Kidney capillary endothelial cell (primary cell): ENCODE measurements around the gene TNPO3.
"Not testable (repeated sequence)": the region's sequence is repeated elsewhere in the genome, so short reads cannot be mapped to it uniquely, and the experiment has no call there.

Experiments used
- DNase-seq: peaks from one replicate; pipeline ENCODE4 v3.0.0-alpha.2; 2018; ENCODE audit warnings: low spot score

TNPO3 gene

DNA sequence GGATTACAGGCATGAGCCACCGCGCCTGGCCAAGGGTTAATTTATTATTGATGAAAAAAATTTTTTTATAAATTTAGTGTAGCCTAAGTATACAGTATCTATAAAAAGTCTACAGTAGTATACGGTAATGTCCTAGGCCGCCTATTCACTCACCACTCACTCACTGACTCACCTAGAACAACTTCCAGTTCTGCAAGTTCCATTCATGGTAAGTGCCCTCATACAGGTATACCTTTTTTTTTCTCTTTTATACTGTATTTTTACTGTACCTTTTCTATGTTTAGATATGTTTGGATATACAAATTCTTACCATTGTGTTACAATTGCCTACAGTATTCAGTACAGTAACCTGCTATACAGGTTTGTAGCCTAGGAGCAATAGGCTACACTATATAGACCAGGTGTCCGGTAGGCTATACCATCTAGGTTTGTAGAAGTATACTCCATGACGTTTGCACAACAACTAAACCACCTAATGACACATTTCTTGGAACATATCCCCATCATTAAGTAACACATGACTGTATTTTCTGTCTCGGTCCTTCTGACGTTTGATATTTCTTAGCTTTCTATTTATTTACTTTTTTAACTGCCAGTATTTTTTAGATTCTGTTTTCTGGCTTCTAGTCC is 93.8 kb downstream of the TNPO3 start:
- no peak for DNase-seq

DNA sequence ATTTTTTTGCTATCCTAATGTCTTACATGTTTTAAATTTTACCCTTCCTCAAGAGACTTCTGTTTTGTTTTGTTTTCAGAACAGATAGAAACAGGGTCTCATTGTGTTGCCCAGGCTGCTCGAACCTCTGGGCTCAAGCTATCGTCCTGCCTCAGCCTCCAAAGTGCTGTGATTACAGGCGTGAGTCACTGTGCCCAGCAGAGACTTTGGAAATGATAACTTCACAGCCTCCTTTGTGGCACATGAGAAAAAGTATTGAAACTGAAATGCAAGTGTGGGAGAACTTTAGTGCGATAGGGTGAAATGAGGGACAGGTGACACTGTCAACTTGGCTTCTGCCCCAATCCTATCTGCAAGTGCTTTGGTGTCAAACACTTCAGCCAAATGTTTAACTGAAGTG is 95.6 kb downstream of the TNPO3 start:
- DNase-seq = no peak

DNA sequence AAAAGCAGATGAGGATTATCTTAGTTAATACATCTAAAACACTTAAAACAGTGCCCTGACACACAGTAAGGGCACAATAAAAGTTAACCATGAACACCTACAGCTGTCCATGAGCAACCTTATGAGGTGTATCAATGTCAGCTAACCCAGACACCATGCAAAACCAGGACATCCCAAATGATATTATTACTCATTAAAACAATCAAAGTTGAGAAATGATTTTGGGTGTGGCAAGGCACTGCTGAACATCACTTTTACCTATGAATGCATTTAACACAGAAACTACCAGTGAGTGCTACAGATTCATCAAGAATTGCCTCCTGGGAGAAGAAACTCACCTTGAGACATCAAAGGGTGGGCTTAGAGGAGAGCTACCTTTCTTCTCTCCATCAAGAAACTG is 98.9 kb downstream of the TNPO3 start:
- DNase-seq = no peak

DNA sequence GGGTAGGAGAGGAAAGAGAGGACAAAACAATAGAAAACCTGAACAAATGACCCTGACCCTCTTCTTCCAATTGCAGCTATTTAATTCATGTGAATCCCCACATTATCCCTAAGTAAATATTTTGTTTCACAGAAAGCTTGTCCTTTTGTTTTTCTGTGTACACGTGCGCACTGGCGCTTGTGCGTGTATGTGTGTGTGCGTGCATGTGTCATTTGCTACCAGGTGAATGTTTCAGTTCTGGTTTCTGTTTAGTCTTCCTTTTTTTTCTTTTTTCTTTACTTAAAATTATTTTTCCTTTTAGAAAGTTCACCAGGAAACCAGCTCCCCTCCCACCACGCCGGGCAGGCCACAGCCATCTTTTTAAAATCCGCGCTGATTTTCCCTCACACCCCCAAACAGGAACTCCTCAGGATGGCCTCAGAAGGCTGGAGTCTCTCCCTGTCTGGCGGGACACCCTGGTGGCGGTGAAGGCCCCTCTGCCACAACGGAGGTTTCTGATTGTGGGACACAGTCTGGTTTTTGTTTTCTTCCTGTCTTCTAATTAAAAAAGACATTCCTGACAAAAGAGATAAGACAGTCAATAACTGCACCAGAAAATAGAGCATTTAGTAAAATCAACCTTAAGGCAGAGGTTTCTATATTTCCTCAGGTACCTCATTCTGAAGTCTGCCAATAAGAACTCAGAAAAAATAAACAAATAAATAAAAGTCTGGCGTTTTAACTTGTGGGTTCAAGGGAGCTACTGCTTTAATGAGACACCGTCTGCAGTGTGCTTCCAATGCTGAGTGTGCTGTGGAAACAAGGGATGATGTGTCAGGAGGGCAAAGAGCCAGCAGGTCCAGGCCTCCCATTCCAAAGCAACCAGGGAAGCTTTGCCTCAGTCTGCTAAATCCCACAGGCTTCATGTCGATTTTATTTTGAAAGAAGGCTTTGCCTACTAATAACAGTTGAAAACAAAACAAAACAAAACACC is 99.8 kb downstream of the TNPO3 start:
- DNase-seq = no peak

DNA sequence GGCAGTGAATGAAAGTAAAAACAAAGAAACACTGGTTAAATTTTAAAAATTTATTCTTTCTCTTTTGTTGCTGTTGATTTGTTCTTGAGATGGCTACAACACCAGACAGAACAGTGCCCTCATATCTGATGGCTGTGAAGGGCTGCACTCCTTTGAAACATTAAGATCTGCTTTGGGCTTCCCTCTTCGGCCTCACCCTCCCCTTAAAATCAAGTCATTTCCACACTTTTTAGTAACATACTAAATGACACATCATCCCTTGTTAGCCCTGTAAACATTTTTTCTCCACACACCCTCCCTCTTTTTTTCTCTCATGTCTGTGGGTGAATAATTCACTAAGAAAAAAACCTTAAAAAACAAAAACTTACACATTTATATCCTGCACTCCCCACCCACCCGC is 100.8 kb downstream of the TNPO3 start:
- DNase-seq = no peak

DNA sequence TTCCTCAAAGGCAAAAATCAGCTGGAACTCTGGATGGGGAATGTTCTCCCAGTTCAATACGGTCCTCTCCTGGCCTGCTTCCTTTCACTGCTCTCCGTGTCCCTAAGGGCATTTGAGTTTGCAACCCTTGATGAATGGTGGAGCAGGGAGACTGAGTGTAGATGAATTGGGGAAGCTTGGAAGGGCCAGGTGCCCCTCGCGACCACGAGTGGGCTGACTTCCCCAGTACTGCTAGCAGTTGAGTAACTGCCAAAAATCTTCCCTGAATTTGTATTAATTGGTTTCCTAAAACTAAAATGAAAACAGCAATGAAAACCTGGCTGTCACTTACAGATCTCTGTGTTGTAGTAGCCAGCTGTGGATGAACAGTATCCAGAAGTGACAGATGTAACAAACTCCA is 103.6 kb downstream of the TNPO3 start:
- DNase-seq = no peak

DNA sequence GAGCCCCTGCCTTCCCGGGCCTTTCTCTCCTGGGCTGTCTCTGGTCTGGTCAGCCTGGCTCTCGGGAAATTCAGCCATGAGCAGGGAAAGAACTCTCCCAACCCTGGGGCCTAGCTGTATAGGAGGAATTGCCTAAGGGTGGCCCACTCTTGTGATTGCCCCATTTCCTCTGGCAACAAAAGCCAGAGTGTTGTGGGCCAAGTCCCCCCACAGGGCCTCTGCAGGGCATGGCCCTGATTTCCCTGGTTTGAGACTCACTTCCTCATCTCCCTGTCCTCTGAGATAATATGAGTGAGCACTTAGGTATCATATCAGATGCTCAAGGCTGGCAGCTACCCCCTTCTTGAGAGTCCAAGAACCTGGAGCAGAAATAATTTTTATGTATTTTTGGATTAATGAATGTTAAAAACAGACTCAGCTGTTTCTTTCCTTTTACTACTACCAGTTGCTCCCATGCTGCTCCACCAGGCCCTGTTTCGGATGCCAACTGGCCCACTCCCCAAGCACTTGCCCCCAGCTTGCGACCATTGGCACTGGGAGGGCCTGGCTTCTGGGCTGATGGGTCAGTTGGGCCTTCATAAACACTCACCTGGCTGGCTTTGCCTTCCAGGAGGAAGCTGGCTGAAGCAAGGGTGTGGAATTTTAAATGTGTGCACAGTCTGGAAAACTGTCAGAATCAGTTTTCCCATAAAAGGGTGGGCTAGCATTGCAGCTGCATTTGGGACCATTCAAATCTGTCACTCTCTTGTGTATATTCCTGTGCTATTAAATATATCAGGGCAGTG is 105.7 kb downstream of the TNPO3 start:
- no peak for DNase-seq

DNA sequence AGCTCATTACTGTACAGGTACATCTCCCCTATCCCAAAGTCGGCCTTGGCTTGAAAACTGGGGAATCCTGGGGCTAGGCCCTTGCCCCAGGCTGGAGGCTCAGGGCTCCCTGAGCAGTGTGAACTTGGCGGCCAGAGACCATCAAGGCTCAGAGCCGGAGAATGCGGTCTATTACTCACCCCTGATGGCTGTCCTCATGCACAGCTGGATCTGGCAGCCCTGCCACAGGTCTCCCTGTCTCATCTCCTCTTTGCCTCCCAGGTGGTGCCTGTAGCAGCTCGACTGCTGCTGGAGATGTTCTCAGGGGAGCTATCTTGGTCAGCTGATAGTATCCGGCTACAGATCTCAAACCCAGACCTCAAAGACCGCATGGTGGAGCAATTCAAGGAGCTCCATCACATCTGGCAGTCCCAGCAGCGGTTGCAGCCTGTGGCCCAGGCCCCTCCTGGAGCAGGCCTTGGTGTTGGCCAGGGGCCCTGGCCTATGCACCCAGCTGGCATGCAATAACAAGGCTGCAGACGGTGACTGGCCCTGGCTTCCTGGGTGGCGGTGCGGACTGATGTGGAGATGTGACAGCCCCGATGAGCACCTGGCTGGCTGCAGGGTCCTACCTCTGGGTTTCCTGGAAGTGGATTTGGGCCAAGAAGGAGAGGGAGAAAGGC is 106.5 kb downstream of the TNPO3 start:
- DNase-seq = no peak

DNA sequence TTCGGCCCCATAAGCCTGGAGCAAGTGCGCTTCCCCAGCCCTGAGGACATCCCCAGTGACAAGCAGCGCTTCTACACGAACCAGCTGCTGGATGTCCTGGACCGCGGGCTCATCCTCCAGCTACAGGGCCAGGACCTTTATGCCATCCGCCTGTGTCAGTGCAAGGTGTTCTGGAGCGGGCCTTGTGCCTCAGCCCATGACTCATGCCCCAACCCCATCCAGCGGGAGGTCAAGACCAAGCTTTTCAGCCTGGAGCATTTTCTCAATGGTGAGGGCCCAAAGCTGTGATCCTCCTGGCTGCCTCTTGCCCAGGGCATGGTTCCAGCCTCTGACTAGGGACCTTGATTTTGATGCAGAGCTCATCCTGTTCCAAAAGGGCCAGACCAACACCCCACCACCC is 107.1 kb downstream of the TNPO3 start:
- no peak for DNase-seq

DNA sequence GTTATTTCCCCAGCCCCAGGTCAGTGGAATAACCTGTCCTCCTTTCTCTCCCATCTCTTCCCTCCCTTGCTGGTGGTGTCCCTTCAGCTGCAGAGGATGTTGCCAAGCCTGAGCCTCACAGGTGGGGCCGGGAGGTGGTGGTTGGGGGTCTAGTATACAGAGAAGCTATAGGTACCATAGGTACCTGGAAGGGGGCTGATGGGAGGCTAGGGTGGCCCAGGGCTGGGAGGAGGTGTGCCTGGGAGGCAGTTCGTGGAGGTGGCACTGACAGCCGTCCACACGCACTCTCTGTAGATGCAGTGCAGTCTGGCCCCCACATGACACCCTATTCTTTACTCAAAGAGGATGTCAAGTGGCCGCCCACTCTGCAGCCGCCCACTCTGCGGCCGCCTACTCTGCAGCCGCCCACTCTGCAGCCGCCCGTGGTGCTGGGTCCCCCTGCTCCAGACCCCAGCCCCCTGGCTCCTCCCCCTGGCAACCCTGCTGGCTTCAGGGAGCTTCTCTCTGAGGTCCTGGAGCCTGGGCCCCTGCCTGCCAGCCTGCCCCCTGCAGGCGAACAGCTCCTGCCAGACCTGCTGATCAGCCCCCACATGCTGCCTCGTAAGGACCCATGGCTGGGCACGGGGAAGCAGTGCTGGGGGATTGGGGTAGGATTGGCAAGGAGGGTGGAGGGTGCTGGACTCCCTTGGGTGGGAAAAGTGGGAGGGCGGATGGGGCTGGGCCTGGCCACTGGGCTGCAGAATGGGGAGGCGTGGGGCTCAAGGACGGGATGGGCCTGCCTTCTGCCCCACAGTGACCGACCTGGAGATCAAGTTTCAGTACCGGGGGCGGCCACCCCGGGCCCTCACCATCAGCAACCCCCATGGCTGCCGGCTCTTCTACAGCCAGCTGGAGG is 107.7 kb downstream of the TNPO3 start:
- no peak for DNase-seq

DNA sequence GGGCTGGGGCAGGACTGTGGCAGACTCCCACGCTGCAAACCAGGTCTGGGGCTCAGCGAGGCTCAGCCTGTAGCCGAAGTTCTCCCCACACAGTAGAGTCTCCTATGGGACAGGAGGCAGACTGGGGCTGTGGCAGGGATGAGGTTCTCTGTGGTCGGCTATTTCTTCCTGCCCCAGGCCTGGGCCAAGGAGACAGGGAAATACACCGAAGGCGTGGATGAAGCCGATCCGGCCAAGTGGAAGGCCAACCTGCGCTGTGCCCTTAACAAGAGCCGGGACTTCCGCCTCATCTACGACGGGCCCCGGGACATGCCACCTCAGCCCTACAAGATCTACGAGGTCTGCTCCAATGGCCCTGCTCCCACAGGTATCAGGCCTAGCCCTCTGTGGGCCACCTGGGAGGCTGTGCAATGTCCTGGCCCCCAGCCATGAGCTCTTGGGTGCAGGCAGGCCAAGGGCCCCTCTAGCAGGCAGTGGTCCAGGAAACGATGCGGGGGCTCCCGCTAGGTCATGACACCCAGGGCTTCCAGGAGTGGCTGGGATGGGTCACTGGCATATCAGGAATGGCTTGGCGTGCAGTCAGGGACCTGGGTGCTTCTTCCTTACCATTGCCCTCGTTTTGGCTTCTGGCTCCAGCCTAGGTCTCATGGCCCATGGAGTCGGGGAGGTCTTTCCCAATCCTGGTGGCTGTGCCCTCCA is 109.1 kb downstream of the TNPO3 start:
- no peak for DNase-seq

DNA sequence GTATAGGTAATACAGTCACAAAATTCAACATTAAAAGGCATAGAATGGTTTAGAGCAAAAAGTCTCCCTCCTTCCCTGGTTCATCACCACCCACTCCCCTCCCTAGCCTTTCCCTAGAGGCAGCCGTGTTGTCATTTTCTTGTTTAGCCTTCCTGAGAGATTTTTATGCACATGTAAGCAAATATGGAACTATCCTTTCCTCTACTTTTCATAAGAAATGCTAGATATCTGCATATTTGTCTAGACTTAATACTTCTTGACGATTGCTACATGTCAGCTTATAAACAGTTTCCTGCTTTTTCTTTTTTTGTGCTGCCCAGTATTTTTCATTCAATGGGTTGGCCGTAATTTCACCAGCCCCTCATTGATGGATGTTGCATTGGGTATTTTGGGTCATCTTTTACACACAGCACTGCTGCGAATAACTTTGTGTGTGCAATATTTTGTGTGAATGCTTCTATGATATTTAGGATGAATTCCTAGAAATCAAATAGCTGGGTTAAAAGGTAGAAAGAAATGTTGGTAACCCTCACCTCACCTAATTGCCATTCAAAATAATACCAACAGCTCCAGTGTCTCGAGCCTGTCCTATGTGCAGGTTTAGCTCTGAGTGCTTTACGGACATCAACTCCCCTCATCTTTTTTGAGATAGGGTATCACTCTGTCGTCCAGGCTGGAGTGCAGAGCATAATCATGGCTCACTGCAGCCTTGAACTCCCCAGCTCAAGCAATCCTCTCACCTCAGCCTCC is 110.2 kb downstream of the TNPO3 start:
- no peak for DNase-seq

DNA sequence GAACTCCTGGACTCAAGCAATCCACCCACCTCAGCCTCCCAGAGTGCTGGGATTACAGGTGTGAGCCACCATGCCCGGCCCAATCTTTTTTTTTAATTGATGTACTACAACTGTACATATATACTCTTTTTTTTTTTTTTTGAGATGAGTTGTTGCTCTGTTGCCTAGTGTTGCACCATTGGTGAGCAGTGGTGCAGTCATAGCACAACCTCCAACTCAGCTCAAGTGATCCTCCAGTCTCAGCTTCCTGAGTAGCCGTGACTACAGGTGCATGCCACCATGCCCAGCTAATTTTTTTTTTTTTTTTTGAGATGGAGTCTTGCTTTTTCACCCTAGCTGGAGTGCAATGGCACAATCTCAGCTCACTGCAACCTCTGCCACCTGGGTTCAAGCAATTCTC is 111.7 kb downstream of the TNPO3 start:
- DNase-seq = not testable (repeated sequence)

DNA sequence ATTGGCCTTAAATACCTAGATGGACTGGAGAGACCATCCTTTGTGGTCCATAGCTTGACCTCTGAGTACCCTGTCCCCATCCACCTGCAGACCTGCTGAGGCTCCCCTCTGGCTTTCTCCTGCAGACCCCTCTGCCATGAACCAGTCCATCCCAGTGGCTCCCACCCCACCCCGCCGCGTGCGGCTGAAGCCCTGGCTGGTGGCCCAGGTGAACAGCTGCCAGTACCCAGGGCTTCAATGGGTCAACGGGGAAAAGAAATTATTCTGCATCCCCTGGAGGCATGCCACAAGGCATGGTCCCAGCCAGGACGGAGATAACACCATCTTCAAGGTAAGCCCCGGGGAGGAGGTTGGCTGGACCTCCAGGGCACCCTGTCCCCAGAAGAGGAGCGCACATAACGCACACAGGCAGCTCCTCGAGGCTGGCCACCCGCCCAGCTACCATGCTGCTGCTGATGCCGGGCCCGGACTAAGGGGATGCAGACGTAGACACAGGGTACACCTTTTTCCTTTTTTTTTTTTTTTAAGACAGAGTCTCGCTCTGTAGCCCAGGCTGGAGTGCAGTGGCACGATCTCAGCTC is 112.9 kb downstream of the TNPO3 start:
- no peak for DNase-seq

DNA sequence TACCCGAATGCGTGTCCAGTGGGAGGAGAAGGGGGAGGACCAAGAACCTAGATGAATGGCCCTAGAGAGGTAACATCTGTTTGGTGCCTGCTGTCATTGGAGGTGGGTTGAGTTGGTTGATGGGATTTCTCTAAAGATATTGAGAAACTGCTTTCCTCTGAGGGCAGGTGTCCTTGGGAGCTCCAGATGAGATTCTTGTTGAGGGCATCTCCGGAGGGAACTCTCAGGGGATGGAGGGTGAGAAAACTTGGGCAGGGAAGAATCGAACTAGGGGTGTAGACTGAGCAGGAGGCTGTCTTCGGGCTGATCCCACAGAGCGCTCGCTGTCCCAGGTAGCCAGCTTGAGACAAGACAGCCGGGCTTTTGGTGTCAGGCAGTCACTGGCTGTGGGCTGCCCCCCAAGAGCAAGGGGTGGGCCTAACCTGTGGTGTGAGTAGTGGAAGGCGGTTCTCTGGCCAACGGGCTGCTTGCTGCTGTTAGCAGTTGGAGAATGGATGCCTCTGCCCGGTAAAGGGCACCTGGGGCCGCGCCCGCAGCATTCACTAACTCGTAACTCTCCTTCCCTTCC is 113.5 kb downstream of the TNPO3 start:
- no peak for DNase-seq

DNA sequence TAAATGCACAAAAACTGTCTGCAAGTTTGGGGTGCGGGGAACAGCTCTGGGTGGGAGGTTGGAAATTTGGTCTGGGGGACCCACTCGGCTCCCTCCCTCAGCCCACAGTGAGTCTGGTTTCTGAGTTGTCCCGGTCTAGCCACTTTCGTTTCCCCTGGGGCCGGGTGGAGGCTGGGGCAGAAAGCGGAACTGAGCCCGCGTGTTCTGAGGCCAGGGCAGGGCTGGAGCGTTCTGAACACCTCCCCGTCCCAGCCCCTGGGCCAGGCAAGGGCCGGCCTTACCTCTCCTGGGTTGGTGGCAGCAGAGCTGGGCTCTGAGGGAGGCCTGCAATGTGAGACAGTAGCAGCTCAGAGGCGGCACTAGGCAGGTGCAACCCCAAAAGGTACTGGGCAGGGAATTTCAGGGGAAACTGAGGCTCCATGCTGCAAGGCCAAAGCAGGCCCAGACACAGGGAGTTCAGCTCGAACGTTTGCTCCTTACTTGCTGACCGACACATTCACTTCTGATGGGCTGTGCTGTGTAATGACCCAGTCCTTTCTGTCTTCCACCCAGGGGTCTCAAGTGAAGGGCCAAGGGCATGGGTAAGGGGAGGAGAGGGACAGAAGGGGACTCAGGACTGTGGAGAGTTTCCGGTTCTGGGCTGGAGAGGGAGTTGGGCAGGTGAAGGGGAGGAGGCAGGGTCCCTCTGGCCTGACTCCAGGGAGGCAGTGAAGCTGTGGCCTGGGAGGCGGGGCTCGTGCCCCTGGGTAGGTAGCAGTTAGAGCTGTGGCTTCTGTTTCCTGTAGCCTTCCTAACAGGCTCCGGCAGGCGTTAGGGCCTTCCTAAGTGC is 114.2 kb downstream of the TNPO3 start:
- no peak for DNase-seq

DNA sequence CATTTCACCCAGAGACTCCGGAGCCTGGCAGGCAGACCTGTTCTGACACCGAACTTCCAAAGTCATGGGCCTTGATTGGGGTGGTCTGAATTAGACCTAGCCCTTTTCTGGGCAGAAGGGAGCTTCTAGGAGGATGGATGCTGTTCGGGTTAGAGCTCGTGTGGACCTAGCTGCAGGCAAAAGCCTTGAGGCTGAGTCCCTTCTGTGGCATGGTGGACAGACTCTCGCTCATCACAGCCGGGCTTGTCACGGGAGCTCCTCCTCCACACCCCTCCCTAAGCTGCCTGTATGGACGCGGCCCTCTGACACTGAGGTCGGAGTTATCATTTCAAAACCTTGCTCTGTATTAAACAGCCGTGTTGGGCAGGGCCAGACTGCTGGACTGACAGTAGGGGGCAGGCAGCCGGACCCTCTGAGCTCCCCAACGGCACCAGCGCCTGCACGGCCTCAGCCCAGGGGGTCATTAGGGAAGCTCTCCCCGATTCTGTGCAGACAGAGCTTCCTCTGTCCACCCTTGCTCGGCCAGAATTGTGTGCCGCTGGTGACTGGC is 115.0 kb downstream of the TNPO3 start:
- DNase-seq = no peak
